NCI-H748 treated with DMSO at 0.1 percent for 48 hours (cell line): ENCODE results near the gene TMEM131L.

Experiments
- DNase-seq: peaks from one replicate; lab custom pipeline; 2025; lab: John Stamatoyannopoulos, UW

Gene TMEM131L

GRCh38 chr4:153479101-153479500 is 12.9 kb downstream of the TMEM131L start:
- DNase-seq, result no peak

DNA sequence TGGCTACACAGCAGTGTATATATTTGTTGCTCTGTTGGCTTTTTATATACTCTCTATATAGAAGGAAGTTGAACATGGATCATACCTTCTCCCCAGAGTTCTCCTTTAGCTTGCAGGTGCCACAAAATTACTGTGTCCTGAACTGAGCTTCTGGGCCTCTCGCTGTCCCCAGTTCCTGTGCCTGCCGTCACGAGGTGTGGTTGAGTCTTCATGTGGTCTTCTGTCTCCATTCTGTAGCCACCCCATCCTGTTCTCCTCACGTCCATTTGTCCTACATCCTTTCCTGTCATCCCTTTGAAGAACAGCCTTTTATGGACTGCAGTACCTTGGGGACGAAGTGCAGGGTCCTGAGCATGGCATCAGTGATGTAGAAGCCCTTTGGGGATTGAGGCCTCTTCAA is 14.5 kb downstream of the TMEM131L start:
- no peak for DNase-seq

DNA sequence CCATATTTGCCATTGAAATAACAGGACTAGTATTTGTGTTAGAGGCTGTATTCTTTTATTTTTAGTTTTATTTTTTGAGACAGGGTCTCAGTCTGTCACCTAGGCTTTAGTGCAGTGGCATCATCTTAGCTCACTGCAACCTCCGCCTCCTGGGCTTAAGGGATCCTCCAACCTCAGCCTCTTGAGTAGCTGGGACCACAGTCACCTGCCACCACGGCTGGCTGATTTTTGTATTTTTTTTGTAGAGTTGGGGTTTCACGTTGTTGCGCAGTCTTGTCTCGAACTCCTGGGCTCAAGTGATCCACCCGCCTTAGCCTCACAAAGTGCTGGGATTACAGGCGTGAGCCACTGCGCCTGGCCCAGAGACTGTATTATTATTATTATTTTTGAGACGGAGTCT is 15.3 kb downstream of the TMEM131L start:
- no peak for DNase-seq

DNA sequence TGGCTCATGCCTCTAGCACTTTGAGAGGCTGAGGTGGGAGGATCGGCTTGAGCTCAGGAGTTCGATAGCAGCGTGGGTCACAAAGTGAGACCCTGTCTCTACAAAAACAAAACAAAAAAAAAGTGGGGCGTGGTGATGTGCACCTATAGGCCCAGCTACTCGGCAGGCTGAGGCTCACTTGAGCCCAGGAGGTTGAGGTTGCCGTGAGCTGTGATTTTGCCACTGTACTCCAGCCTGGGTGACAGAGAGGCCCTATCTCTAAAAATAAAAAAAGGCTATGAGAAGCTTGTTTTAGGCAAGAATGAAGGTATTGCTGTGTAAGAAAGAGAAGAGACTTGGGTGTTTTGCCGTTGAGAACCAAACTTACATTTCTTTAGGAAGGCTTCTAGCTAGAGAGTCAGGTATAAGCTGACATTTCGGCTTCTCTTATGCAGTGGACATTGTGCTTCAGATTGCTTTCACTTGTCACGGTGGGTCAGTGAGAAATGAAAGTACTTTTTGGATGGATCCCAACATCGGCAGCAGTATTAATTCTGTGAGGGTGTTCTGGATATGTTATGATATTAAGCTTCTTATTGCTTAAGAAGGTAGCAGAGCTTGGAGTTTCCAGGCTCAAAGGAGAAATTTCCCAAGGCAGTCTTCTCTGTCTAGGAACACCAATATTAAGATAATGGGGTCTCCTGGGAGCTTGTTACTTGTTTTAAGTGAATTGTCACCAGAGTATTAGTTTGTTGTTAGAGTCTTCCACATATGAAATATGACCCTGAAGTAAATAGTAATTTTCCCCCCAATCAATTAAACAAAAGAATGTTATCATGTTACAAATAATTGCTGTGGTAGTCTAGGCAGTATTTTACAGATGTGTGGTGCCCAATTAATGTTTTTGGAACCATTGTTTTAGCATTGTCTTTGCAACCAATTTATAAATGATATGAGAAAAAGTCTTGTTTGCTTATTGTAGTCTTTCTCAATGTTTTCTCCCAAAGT is 17.6 kb downstream of the TMEM131L start:
- peak; percentile 15 for DNase-seq

- no peak for DNase-seq
Measured at GRCh38 chr4:153485359-153485758, 19.2 kb downstream of the TMEM131L start.

DNA sequence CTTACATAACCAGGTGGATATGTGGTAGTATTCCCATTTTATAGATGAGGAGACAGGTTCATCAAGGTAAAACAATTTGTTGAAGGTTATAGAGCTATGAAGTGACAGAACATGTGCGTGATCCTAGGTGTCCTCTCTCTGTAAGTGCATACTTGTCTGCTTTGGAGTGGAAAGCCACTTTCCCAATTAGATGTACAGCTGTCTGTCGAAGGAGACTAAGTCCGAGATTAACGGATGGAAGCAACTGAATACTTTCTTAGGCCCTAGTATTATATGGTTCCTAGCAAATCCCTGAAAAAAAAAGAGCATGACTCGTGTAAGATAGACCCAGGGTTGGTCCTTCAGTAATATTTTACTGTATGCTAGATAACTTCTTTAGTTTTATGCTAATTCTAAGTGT is 19.7 kb downstream of the TMEM131L start:
- DNase-seq, result no peak

GRCh38 chr4:153486281-153487151 is 20.4 kb downstream of the TMEM131L start:
- no peak for DNase-seq

DNA sequence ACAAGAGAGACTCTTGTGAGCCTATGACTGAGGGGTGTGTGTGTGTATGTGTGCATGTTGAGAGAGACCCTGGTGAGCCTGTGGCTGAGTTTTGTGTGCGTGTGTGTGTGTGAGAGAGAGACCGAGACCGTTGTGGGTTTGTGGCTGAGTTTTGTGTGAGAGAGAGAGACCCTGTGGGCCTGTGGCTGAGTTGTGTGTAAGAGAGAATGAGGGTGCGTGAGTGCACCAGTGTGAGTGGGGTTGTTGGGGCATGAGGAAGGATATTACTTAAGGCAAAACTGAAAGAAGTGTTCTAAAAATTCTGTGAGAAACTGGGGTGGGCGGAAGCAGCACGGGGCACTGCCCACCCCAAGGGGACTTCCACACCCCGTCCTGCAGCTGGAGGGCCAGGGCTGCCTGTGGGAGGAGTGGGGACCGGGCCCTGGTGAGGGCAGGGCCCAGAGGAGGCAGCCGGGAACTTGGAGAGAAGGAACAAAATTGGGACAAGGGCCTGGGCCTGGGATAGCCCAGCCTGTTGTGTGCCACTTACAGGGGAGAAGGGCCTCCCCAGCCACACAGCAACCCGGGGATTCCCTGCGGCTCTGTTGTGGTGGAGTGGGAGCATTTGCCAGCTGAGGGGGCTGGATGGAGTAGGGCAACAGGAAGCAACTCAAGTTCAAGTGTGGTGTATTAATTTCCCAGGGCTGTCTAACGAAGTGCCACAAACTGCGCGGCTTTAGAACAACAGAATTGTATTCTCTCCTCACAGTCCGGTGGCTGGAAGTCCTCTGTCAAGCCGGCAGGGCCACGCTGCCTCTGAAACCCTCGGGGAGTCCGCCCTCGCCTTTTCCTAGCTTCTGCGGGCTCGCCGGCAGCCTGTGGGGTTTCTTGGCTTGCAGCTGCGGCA is 22.1 kb downstream of the TMEM131L start:
- no peak for DNase-seq

- no peak for DNase-seq
Measured at GRCh38 chr4:153489856-153490558, 23.8 kb downstream of the TMEM131L start.

DNA sequence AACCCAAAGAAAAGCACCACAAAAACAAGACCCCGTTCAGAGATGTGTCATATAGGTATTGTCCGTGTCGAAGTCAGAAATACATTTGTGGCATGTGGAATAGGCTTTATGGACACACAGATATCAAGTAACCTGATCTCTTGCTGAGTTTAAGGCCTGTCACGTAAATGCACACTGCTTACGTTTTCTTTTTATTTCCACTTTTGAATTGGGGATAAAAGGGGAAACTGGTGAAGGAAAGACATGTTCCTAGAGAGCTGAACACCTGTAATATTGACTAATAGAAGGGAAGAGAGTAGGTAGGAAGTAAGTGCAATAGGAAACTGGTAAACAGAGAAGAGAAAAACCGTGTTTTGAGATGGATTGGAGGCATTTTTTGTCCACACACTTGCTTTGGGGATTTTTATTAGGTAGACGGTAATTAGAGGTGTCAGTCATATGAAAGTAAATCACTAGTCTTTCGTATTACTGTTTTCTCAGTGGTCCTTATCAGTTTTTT is 24.9 kb downstream of the TMEM131L start:
- no peak for DNase-seq

- no peak for DNase-seq
Measured at GRCh38 chr4:153494562-153494961, 28.4 kb downstream of the TMEM131L start.

GRCh38 chr4:153495480-153496193 is 29.5 kb downstream of the TMEM131L start:
- no peak for DNase-seq

- DNase-seq, result no peak
Measured at GRCh38 chr4:153497091-153497531, 31.0 kb downstream of the TMEM131L start.

GRCh38 chr4:153497988-153498967 is 32.1 kb downstream of the TMEM131L start:
- DNase-seq, result no peak

DNA sequence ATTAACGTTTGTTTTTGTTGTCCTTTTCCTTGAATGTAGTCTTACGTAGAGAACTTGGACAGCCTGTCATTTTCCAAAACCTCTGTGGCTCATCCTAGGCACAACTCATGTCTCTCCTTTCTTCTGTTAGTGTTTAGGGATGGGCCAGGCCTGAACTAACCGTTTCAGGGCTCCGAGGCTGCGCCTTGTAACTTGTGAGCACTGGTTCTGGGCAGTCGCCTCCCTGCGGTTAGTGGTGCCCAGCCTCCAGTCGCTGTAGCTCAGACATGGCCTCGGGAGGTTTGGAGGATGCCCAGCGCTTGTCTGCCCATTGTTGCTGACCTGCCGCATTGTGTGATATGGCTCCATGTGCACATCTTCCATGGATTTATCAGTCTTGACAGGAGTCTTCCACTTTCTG is 32.8 kb downstream of the TMEM131L start:
- DNase-seq, result no peak

- no peak for DNase-seq
Measured at GRCh38 chr4:153501578-153501977, 35.4 kb downstream of the TMEM131L start.

DNA sequence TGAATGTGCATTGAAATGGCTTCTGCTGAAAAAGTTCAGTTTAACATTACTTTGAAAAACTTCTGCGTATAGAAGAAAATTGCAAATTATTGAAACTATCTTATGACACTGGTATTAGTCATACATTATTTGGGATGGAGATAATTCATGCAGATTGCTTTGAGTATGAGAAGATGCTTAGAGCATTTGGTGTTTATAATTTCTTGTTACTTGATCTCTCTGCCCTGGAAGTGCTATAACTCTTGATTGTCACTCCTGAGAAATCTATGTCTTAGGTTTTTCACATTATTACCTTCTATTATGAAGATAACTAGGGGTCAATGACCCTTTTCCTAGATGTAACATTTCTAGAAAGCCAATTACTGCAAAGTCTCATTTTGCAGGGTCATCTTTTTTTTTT is 36.4 kb downstream of the TMEM131L start:
- DNase-seq, result no peak

DNA sequence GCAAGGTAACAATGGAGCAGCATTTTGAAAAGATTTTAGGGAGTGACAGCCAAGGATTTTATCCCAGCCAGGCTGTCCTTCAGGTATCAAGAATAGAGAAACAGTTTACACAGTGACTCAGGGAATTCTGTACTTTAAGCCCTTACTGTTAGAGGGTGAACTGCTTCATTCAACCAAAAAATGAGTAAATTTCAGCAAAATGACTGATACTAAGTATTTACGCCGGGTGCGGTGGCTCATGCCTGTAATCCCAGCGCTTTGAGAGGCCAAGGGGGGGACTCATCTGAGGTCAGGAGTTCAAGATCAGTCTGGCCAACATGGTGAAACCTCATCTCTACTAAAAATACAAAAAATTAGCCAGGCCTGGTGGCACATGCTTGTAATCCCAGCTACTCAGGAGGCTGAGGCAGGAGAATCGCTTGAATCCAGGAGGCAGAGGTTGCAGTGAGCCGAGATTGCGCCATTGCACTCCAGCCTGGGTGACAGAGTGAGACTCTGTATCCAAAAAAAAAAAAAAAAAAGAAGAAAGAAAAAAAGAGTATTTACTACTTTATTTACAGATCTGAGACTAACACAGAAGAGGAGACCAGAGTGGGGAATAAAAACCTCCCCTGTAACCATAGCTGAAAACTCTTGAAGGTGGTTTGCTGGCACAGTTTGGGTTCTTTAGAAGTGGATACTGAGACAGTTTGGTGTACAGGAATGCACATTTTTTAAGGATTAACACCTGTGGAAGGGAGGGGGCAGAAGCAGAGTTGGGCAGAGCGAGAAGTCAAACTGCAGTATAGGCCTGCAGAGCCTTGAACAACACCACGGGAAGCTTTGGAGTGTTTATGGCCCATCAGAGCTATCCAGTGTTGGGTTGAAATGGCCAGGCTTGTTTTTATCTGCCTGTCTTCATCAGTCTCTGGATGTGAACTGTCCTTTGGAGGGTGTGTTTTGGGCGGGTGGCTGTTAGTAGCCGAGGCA is 40.5 kb downstream of the TMEM131L start:
- DNase-seq, result no peak
